DND-41 (cell line): ENCODE results near the gene ADAT2.

Source experiments
- EZH2 ChIP-seq: IDR thresholded peaks from 3 replicates; pipeline ENCODE4 v1.6.1; 2012; ENCODE audit warnings: borderline replicate concordance, low read depth, mild to moderate bottlenecking, moderate library complexity, low read length, inconsistent platforms; ENCODE audit not compliant: severe bottlenecking
- TF ChIP-seq, protein P1 (sequence below): IDR thresholded peaks from 2 replicates; pipeline ENCODE4 v1.5.1; 2012; ENCODE audit warnings: borderline replicate concordance, low read length, moderate library complexity, mild to moderate bottlenecking; ENCODE audit not compliant: poor library complexity, severe bottlenecking; ENCODE audit errors: extremely low read depth

DNA sequence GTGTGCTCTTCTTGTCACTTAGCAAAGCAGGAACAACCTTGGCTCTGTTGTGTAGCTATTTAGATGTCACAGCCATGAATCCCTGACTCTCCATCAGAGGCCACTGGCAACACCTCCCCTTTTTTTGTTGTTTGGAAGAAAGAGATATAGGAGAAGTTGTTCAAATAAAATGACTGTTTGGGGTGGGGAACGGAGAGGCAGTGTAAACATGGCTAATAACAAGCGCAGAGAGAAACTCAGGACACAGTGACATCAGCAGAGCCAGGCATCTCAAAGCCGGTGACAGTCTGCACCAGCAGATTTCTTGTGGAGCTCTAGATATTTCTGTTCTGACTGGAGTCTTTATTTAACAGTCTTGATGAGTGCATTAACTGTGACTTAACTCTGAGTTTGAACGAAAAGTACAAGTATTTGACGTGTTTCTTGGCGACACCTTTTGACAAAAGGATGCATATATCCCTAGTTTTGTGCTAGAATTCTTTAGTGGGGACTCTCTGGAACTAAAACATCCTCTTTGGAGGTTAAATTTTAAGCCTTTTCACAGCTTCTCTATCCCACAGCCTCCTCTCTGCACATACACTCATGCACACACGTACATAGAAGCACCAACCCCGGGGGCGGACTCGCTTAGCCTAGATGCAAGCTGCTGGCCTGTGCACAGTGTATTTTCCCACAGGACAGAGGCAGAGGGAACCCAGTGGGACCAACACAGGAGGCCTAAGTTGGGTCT, 53.8 kb downstream of the ADAT2 start:
- TF ChIP-seq, protein P1, sequence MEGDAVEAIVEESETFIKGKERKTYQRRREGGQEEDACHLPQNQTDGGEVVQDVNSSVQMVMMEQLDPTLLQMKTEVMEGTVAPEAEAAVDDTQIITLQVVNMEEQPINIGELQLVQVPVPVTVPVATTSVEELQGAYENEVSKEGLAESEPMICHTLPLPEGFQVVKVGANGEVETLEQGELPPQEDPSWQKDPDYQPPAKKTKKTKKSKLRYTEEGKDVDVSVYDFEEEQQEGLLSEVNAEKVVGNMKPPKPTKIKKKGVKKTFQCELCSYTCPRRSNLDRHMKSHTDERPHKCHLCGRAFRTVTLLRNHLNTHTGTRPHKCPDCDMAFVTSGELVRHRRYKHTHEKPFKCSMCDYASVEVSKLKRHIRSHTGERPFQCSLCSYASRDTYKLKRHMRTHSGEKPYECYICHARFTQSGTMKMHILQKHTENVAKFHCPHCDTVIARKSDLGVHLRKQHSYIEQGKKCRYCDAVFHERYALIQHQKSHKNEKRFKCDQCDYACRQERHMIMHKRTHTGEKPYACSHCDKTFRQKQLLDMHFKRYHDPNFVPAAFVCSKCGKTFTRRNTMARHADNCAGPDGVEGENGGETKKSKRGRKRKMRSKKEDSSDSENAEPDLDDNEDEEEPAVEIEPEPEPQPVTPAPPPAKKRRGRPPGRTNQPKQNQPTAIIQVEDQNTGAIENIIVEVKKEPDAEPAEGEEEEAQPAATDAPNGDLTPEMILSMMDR, result no peak
- no peak for TF ChIP-seq EZH2
